Sigmoid colon (tissue), 7 donors: Measurements from ENCODE around the gene GATA1. TPM values are rescaled to one million over a fixed set of nuclear protein-coding genes. Genes with fewer than 3 reads are reported as not detected.

Experiments
- DNase-seq: peaks from one replicate; pipeline ENCODE4 v3.0.0-alpha.2; 2019
- H3K27ac ChIP-seq, 4 donors: fragments of 200-600 bp; sonication (generic); one replicate each; pipeline ENCODE4 v1.5.1; 2016 to 2019; ENCODE audit warnings: mild to moderate bottlenecking in 1 of 4
- H3K27me3 ChIP-seq, 3 donors: fragments of 200-600 bp; sonication (generic); one replicate each; pipeline ENCODE4 v1.5.1; 2019; ENCODE audit warnings: mild to moderate bottlenecking in 1 of 3
- H3K36me3 ChIP-seq, 4 donors: fragments of 200-600 bp; sonication (generic); one replicate each; pipeline ENCODE4 v1.5.1; 2016 to 2019
- H3K4me1 ChIP-seq, 4 donors: fragments of 200-600 bp; sonication (generic); one replicate each; pipeline ENCODE4 v1.5.1; 2017 to 2019
- H3K4me3 ChIP-seq, 4 donors: fragments of 200-600 bp; sonication (generic); one replicate each; pipeline ENCODE4 v1.5.1; 2017 to 2019; ENCODE audit warnings: mild to moderate bottlenecking in 2 of 4, moderate library complexity in 1 of 4
- H3K9me3 ChIP-seq, 4 donors: fragments of 200-600 bp in 3 of 4; sonication (generic) in 3 of 4; one replicate each; pipeline versions ENCODE4 v1.5.1 to v1.6.1; 2013 to 2019
- EP300 ChIP-seq, 4 donors: sonication (generic); formaldehyde crosslinking; IDR thresholded peaks; one replicate each; pipeline ENCODE4 v1.6.1; 2017; ENCODE audit warnings: antibody characterized with exemption in 4 of 4
- POLR2A ChIP-seq, 2 donors: fragments of 450-650 bp; IDR thresholded peaks; one replicate each; pipeline ENCODE4 v1.6.1; 2016; ENCODE audit warnings: antibody characterized with exemption in 2 of 2, mild to moderate bottlenecking in 2 of 2, moderate library complexity in 2 of 2
- POLR2AphosphoS5 ChIP-seq, 4 donors: sonication (generic); formaldehyde crosslinking; IDR thresholded peaks; one replicate each; pipeline ENCODE4 v1.6.1; 2017; ENCODE audit warnings: antibody characterized with exemption in 4 of 4
- WGBS, 2 donors: extraction: QIAGEN DNeasy Blood & Tissue Kit; methylation state at CpG; one replicate each; pipeline ENCODE4 v1.1.7; 2013; 5-methylcytosine and 5-hydroxymethylcytosine counted together
- intact Hi-C: fragments of 100-400 bp; cut with DNase I; formaldehyde crosslinking; loops from one replicate; pipeline ENCODE4 v1.15.1; 2023
- polyA plus RNA-seq, 3 donors: library from polyadenylated mRNA; stranded (reverse); fragments of 200-250 nt; gene quantifications; one replicate each; pipeline ENCODE4 v1.2.3, GENCODE V29; 2013
- total RNA-seq, 4 donors: library from RNA; depleted of rRNA; stranded (reverse); fragments of >200 nt; gene quantifications; one replicate each; pipeline ENCODE4 v1.1.0, GENCODE V29; 2016
- TF ChIP-seq, protein P1 (sequence below), 4 experiments: fragments of 450-650 bp in 3 of 4; fragments of 200-600 bp in 1 of 4; IDR thresholded peaks; one replicate each; pipeline ENCODE4 v1.5.1; 2016 to 2019; ENCODE audit warnings: antibody characterized with exemption in 4 of 4, mild to moderate bottlenecking in 3 of 4, moderate library complexity in 2 of 4
- donor health status: healthy with polysubstance abuse.
- donor health status: Bipolar disorder and iron deficiency.
- donor health status: healthy.

The GATA1 gene
- total and polyA plus RNA-seq, 7 donors: not detected

DNA sequence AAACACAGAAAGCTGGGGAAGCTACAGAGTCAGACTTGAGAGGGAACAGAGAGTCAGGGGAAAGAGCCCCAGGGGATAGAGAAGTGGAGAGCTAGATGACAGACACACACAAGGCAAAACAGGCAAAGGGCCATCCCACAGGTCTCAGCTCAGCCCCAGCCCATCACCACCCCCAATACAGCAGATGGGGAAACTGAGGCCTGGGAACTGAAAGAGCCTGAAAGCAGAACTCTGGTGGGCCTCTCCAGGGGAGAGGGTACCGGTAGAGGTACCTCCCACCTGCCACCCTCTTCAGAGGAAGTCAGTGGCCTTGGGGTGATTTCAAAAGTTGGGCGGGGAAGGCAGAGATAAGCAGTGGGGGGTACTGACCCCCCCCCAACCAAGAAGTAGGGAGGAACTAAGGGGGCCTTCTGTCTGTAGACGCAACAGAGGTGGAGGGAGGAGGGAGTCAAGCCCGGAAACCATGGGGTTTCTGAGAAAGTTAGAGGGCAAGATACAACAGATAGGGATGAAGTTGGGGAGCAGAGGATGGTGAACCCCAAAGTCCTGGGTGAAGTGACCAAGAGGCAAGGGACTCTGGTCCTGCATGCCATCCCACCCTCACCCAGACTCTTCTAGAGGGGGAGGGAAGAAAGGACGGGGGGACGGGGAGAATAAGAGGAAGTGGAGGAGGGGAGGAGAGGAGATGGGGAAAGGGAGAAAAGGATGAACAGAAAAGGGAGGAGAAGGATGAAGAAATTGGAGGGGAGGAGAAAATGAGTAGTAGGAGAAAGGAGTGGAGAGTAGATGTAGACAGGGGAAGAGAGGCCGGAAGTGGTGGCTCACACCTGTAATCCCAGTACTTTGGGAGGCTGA, 3.2 kb downstream of the GATA1 start:
- DNase-seq: no peak
- WGBS, 2 donors: 47 to 65% methylated on average over 7 of the region's 7 CpGs
- H3K27me3 ChIP-seq: no peaks in the 10 kb centered on the region
- no peaks in the 10 kb centered on the region for H3K36me3 ChIP-seq
- no peaks in the 10 kb centered on the region for H3K4me1 ChIP-seq
- TF ChIP-seq POLR2AphosphoS5 (IDR thresholded peaks at IDR 0.05) (no peak), POLR2A (IDR thresholded peaks at IDR 0.05) (no peak), EP300 (IDR thresholded peaks at IDR 0.05) (no peak)
- TF ChIP-seq, protein P1, sequence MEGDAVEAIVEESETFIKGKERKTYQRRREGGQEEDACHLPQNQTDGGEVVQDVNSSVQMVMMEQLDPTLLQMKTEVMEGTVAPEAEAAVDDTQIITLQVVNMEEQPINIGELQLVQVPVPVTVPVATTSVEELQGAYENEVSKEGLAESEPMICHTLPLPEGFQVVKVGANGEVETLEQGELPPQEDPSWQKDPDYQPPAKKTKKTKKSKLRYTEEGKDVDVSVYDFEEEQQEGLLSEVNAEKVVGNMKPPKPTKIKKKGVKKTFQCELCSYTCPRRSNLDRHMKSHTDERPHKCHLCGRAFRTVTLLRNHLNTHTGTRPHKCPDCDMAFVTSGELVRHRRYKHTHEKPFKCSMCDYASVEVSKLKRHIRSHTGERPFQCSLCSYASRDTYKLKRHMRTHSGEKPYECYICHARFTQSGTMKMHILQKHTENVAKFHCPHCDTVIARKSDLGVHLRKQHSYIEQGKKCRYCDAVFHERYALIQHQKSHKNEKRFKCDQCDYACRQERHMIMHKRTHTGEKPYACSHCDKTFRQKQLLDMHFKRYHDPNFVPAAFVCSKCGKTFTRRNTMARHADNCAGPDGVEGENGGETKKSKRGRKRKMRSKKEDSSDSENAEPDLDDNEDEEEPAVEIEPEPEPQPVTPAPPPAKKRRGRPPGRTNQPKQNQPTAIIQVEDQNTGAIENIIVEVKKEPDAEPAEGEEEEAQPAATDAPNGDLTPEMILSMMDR (IDR thresholded peaks at IDR 0.05): no peak
- no peaks in the 10 kb centered on the region for H3K9me3 ChIP-seq
- no peak overlapping the region for H3K4me3 ChIP-seq
- intact Hi-C loops: no loop called here
- no peak overlapping the region for H3K27ac ChIP-seq

DNA sequence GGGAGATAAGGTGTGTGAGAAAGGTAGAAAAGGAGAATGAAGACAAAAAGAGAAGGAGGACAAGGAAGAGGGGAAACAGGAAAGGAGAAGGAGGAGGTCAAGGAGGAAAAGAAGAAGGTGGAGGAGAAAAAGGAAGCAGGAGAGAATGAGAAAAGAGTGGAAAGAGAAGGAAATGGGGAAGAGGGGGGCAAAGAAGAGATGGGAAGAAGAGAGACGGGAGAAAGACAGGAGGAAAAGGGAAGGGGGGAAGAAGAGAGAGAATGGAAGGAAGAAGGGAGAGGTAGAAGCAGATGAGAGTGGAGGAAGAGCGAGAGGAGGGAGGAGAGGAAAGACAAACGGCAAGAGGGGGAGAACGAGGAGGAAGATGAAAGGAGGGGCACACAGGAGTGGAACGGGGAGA, 4.1 kb downstream of the GATA1 start:
- H3K9me3 ChIP-seq: no peaks in the 10 kb centered on the region
- no peaks in the 10 kb centered on the region for H3K36me3 ChIP-seq
- DNase-seq: no peak
- no peak overlapping the region for H3K4me3 ChIP-seq
- H3K4me1 ChIP-seq: no peaks in the 10 kb centered on the region
- no peak for TF ChIP-seq POLR2AphosphoS5 (IDR thresholded peaks at IDR 0.05)
- H3K27ac ChIP-seq: no peak overlapping the region
- intact Hi-C loops: no loop called here
- WGBS, 2 donors: 65 to 68% methylated on average over 5 of the region's 5 CpGs
- no peaks in the 10 kb centered on the region for H3K27me3 ChIP-seq

DNA sequence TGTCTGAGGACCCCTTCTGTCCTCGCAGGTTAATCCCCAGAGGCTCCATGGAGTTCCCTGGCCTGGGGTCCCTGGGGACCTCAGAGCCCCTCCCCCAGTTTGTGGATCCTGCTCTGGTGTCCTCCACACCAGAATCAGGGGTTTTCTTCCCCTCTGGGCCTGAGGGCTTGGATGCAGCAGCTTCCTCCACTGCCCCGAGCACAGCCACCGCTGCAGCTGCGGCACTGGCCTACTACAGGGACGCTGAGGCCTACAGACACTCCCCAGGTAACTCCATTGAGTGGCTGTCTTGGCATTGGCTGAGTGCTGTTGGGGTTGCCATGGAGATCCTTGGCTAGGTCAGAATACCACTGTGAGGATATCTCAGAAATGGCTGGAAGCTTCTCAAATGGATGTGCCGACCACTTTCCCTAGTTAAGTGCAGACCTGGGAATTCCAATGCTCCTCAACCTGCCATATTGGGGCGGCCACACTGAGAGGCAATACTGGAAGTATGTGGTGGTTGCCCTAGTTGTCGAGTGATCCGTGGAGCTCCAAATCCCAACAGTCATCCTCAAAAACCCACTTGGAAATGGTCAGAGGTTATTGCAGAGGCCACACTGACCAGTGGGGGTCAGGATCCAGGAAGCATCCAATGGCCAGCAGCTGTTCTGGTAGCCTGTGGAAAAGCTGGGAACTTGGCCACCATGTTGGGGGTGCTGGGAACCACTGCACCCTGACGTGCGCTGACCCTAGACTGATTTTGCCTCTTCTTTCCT, 4.9 kb downstream of the GATA1 start:
- no peaks in the 10 kb centered on the region for H3K36me3 ChIP-seq
- intact Hi-C loops: no loop called here
- H3K4me3 ChIP-seq: no peak overlapping the region
- no peaks in the 10 kb centered on the region for H3K9me3 ChIP-seq
- whole genome bisulfite sequencing, 2 donors: 88 to 92% methylated on average over 11 of the region's 11 CpGs
- no peaks in the 10 kb centered on the region for H3K4me1 ChIP-seq
- no peaks in the 10 kb centered on the region for H3K27me3 ChIP-seq
- no peak for DNase-seq
- no peak overlapping the region for H3K27ac ChIP-seq
- TF ChIP-seq, protein P1 (IDR thresholded peaks at IDR 0.05): no peak
- TF ChIP-seq POLR2AphosphoS5 (IDR thresholded peaks at IDR 0.05) (no peak), POLR2A (IDR thresholded peaks at IDR 0.05) (no peak), EP300 (IDR thresholded peaks at IDR 0.05) (no peak)

GRCh38 chrX:48792219-48792618, 5.8 kb downstream of the GATA1 start:
- no peaks in the 10 kb centered on the region for H3K27me3 ChIP-seq
- DNase-seq: no peak
- H3K4me1 ChIP-seq: no peaks in the 10 kb centered on the region
- 92 to 93% methylated on average over 7 of the region's 7 CpGs for WGBS, 2 donors
- no peaks in the 10 kb centered on the region for H3K9me3 ChIP-seq
- H3K36me3 ChIP-seq: no peaks in the 10 kb centered on the region
- no peak for TF ChIP-seq EP300 (IDR thresholded peaks at IDR 0.05)
- TF ChIP-seq POLR2A (IDR thresholded peaks at IDR 0.05): no peak
- TF ChIP-seq POLR2AphosphoS5 (IDR thresholded peaks at IDR 0.05): no peak
- TF ChIP-seq, protein P1 (IDR thresholded peaks at IDR 0.05): no peak
- no peak overlapping the region for H3K27ac ChIP-seq
- H3K4me3 ChIP-seq: no peak overlapping the region
- intact Hi-C loops: no loop called here

- intact Hi-C loops: no loop called here
- 85 to 91% methylated on average over 4 of the region's 4 CpGs for WGBS, 2 donors
Observed at GRCh38 chrX:48793935-48794334, 7.5 kb downstream of the GATA1 start.

More at GRCh38 chrX:48793935-48794334, 7.5 kb downstream of the GATA1 start:
- no peaks in the 10 kb centered on the region for H3K27me3 ChIP-seq
- TF ChIP-seq POLR2AphosphoS5 (IDR thresholded peaks at IDR 0.05): no peak
- no peak for TF ChIP-seq EP300 (IDR thresholded peaks at IDR 0.05)
- no peaks in the 10 kb centered on the region for H3K9me3 ChIP-seq
- no peaks in the 10 kb centered on the region for H3K36me3 ChIP-seq
- H3K4me3 ChIP-seq: no peak overlapping the region
- no peak for DNase-seq
- H3K27ac ChIP-seq: no peak overlapping the region
- no peaks in the 10 kb centered on the region for H3K4me1 ChIP-seq
